Hematopoietic multipotent progenitor cell treated with erythropoietin and hydrocortisone succinate and interleukin-3 and kit ligand, for 4 days (in vitro differentiated cells): Measurements from ENCODE around the gene ITGA3.
A peak's percentile ranks its signal among the peaks of the same experiment; 100 is the strongest.

ENCODE experiments used
- DNase-seq: peaks from one replicate; pipeline ENCODE4 v3.0.0-alpha.2; 2015

The ITGA3 gene

DNA sequence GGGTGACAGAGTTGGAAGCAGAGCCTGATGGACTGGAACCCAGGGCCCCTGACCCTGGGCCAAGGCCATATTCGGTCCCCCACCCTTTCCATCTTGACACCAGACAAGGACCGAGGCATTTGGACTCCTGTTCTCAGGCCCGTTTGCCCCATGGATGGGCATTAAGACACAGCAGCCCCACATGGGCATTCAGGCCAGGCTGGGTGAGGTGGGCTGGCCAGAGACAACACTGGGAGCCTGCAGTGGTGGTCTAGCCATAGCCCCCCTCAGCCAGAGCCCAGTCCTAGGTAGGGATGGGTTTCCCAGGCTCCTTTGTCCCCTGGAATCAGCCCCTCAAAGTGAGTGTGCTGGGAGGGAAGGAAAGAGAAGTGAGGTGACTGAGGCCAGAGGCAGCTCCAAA, 40.8 kb downstream of the ITGA3 start:
- no peak for DNase-seq

DNA sequence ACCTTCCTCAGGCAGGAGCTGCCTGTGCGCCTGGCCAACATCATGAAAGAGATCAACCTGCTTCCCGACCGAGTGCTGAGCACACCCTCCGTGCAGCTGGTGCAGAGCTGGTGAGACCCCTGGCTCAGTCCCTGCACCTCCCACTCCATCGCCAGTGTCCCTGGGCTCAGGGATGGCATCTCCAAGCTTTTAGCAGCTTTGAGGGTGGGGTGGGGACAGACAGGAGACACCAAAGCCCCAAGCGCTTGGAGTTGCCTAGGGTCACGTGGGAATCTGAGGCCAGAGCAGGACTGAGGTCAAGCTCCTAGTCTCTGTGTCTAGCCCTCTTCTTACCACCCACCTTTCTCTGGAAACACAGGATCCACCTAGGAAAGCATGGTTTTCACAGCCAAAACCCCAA, 41.5 kb downstream of the ITGA3 start:
- DNase-seq: no peak

DNA sequence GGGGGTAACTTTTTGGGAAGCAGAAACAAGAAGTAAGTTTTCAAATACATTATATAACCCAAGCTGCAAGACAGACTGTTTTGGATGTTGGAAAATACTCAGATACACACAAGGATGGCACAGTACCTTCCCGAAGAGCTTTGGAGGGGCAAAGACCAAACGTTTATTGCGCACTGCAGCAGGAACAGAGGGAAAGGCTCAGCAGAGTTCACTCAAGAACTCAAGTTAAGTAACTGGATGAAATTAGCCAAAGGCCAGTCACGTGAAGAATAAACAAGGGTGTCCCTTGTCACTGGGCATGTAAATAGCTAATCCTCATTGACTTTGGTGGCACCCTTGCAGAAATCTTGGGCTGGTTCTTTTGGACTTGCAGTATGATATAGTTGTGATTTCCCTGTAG, 42.0 kb downstream of the ITGA3 start:
- no peak for DNase-seq

DNA sequence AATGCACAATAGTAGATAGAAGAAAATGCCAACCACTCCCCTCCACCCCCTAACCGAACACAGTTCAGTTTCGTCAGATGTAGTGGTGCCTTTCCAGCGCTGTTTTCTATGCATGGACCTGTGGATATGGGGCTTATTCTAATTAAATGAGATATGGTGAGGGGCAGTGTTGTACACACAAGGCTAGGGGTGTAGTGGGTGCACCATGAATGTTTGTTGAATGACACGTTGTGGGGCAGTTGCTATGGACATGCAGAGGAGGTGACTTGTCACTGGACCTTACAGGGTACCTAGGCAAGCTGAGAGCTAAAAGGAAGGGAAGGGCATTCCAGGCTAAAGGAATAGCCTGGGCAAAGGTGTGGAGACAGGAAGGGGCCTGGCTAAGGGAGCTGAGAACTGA, 42.7 kb downstream of the ITGA3 start:
- DNase-seq: no peak

DNA sequence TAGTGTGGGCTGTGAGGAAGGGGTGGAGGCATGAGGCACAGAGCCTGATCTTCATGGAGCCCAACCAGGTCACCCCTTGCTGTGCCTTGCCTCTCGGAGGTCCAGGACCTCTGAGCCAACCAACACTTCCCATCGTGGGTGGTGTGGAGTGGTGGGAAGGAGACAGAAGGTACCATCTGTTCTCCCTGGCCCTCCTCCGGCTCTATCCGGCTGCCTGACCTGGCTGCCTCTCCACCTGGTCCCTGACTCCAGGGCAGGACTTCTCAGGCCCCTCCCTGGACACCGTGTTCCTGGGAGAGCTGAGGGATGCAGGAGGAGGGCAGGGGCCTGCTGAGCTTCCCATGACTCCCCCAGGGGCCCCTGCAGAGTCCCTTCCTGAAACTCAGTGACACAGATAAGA, 43.1 kb downstream of the ITGA3 start:
- DNase-seq: no peak

DNA sequence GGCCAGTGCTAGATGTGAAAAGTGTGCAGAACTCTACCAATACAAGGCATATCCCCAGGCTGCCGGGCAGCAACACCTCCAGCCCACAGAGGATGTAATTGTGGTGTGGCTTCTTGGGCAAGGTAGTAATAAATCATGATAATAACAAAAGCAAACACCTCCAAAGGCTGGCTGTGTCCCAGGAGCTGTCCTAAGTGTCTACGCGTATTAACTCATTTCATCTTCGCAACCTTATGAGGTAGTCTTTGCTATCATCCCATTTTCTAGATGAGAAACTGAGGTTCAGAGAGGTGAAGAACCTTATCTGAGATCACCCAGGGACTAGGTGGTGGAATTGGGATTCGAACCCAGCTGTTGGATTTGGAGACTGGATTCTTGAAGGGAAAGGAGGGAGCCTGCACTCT, 44.6 kb downstream of the ITGA3 start:
- DNase-seq: no peak

DNA sequence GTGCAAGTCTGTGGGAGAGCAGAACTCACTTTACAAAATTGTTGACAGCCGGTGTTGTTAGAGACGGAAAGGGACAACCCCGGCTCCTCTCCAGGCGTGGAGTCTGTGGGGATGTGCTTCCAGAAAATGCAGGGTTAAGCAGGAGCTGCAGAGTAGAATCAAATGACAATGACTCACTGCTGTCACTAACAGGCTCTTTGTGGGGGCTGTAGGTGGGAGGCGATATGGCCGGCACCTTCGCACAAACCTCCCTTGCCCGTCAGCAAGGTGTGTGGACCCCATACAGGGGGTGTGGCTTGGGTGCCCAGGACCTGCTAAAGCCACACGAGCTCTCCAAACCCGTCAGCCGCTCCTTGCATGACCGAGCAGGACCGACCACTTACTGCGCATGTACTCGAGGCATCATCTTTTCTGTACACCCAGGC, 45.0 kb downstream of the ITGA3 start:
- DNase-seq: no peak

DNA sequence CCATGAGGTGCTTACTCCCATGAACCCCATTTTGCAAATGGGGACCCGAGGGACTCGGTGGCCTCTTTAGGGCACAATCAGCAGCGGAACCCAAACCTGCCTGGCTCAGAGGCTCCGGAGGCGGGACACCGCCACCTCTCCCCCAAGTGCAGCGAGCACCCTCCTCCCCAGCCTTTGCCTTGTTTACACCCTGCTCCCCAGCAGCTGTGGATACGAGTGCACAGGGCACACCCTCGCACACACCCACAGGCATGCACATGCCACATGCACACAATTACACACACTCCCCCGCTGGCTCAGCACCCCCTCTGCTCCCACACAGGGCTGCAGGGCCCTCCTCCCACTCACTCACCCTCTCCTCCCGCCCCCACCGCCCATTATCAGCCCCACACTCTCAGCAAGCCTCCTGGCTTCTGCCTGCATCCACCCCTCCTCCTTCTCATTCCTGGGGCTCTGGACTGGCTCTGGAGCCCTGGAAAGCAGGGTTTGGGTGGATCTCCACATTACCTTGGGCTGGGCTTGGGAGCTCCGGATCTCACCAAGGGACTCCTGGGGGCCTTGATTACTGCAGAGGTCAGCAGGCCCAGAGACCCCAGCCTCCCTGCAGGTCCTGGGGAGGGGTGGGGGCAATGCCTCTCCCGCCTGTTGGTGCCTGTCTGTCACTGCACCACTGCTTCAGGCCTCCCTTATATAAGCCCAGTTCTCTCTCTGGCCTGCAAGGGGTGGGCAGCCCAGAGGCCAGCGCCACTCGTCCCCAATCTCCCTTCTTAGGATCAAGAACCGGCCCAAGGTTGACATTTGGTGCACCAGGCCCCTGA, 45.6 kb downstream of the ITGA3 start:
- DNase-seq: peak; percentile 26

DNA sequence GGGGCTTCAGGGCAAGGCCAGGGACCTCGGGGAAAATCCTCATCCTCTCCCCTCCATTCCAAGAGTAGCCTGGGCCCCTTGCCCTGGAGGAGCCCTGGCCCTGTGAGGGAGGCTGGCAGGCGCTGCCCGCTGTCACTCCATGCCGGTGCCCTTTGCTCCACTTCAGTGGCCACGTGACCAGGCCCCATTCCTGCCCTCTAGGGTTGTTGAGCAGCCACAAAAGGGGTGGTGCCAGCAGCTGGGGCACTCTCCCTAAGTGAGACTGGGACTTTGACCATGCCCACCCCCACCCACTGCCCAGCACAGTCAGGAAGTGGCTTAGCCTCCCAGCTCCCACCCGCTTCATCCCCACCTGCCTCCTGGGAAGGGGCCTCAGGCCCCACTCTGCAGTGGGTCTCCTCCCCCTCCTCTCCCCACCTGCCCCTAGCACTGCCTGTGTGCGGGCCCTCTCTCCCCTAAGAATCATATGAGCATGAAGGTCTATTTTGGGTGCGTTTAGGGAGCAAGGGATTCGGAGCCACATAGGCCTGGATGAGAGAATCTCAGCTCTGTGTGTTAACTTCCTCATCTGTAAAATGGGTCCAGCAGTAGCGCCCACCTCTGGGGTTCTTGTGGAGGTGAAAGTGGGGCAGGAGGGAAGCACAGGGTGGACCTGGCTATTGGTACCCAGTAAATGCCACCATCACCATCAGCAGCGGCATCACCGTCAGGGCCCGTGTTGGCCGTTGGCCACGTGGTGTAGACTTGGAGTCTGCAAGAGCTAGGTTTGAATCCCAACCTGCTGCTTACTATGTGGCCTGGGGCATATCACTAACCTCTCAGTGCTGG, 46.5 kb downstream of the ITGA3 start:
- DNase-seq: no peak

DNA sequence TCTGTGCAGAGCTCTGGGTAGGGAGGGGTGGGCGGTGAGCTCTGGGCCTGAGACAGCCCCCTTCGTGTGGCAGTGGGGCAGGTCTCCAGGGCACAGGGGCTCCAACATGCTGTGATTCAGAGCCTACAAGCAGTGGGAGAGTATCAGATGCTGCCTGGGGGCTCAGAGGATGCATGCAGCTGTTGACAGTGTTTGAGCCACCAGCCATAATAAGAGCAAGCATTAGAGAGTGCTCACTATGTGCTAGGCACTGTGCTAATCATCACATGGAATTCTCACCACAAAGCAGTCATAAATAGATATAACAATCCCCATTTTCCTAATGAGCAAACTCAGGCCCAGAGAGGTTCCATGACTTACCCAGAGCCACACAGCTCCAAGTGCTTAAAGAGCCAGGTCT, 47.3 kb downstream of the ITGA3 start:
- DNase-seq: no peak

DNA sequence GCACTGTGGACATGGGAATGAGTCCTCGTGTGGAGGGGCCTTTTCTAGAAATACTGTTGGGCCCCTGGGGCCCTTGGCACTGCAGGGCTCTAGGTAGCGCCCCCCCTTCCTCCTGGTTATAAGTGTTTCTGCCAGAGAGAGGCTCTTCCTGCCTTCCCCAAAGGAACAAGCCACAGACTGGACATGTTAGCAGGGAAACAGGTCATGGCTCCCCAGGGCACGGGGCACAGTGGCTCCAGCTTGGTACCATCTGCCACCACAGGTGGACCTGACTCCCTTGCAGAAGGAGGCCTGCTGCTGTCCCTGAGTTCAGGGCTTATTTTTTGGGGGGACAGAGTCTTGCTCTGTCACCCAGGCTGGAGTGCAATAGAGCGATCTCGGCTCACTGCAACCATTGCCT, 48.0 kb downstream of the ITGA3 start:
- DNase-seq: no peak

DNA sequence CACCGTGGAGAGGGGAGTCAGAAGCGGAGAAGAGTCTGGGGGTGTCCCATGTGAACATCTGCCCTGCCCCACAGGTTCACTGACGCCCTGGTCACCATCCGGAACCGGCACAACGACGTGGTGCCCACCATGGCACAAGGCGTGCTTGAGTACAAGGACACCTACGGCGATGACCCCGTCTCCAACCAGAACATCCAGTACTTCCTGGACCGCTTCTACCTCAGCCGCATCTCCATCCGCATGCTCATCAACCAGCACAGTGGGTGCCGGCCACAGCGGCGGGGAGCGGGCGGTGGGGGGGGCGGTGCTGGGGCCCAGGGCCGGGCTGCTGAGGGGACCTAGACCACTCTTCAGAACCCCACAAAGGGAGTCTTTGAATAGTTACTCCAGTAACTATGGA, 49.9 kb downstream of the ITGA3 start:
- no peak for DNase-seq

DNA sequence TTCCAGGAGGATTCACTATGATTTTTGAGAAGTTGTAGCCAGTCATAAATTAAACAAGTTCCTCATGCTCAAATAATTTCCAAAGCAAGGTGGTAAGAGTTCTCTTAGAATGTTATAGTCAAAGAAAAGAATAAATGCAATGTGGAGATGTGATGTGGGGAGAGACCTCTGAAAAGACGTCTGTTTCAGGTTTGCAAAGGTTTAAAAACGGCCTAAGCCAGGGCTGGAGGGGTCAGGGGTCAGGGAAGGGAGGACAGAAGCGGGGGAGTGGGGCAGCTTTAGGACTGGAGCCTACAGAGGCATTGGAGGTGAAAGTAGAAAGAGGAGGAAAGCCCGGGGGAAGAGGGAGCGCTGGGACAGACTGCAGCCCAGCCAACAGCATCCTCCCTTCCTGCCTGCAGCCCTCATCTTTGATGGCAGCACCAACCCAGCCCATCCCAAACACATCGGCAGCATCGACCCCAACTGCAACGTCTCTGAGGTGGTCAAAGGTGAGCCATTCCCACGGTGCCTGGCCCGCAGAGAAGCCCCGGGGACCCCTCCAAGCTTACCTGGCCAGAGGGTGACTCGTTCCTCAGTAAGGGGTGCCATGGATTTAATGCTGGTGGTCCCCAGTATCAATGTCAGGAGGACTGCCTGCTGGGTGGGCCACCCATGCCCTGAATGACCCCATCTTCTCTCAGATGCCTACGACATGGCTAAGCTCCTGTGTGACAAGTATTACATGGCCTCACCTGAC, 50.7 kb downstream of the ITGA3 start:
- DNase-seq: no peak

DNA sequence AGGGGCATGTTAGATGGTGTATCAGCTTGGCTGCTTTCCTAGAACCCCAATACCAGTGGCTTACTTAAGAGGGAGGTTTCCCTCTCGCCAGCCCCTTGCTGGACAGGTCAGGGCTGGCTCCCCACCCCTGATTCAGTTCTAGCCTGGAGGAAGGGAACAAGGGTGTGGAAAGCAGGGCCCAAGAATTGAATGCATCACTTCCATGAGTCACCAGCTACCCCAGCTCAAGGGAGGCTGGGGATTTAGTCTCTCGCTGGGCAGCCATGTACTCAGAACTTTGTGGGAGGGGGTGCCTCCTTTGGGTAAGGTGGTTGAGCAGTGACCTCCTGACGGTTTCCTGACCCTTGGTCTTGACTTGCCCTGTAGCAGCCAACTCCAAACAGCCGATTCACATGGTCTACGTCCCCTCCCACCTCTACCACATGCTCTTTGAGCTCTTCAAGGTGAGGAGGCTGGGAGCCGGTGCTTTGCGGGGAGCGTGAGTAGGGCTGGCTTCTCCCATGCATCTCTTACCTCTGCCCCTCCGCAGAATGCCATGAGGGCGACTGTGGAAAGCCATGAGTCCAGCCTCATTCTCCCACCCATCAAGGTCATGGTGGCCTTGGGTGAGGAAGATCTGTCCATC, 52.0 kb downstream of the ITGA3 start:
- no peak for DNase-seq

DNA sequence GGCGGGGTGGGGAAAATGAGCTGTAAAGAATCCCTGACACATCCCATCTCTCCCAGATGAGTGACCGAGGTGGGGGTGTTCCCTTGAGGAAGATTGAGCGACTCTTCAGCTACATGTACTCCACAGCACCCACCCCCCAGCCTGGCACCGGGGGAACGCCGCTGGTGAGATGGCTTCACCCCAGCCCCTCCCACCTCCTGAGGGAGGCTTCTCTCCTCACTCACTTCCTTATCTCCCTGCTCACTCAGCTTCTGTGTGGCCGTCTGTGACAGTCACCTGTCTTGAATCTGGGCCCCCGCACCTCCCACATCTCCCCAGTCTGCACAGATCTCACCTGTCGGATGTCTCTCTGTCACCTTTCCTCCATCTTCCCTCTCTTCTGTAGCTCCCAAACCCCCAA, 52.6 kb downstream of the ITGA3 start:
- DNase-seq: no peak

DNA sequence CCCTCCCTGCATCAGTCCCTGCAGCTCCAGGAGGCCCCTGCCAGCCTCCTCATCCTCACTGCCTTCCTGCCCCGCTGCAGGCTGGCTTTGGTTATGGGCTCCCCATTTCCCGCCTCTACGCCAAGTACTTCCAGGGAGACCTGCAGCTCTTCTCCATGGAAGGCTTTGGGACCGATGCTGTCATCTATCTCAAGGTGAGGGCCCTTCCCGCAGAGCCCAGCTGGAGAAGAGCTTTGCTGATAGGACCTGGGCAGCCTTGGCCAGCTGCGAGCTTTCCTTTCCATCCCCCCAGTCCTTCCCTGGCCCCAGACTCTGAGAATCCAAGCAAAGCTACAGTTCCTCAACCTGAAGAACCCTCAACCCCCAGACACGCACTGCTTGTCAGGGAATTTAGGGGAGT, 53.3 kb downstream of the ITGA3 start:
- no peak for DNase-seq

DNA sequence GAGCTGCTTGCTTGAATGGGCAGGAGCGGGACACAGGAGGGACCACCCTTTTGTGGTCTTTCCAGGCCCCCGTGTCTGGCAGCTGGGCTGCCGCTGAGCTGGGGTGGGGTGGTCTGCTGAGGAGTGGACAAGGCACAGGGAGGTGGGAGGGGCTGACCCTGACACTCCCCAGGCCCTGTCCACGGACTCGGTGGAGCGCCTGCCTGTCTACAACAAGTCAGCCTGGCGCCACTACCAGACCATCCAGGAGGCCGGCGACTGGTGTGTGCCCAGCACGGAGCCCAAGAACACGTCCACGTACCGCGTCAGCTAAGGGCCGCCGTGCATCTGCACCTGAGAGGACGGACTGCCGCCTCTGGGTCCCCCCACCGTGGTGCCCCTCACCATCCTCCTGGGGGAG, 53.9 kb downstream of the ITGA3 start:
- DNase-seq: no peak

DNA sequence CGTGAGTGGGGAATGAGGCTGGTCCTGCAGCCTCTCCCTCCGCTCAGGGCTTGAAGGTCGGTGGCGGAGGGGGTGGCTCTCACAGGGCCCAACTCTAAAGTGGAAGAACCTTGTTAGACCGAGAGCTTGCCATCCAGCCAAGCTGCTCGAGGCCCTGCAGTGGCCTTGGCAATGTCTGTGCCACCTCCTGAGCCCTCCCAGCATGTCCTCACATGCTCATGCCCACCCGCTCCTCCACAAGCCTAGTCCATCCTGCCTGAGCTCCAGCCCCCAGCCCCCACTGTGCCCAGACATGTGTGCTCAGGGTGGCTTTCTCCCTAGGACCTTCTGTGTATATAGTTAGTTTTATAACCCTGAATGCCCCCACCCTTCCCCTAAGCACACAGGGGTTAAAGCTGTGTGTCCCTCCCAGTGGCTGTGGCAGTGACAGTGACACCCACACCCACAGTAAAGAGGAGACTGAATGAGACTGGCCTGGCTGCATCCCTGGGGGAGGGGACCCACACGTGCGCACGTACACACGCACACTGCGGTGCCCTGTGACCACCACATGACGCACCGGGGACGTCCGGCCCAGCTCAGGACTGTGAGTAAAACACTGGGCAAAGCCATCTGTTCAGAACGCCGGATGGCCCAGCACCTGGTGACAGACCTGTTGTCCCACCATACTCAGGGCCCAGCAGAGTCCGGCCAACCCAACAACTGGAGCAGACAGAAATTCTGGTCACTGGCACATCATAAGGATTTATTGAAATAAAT, 54.9 kb downstream of the ITGA3 start:
- DNase-seq: no peak

DNA sequence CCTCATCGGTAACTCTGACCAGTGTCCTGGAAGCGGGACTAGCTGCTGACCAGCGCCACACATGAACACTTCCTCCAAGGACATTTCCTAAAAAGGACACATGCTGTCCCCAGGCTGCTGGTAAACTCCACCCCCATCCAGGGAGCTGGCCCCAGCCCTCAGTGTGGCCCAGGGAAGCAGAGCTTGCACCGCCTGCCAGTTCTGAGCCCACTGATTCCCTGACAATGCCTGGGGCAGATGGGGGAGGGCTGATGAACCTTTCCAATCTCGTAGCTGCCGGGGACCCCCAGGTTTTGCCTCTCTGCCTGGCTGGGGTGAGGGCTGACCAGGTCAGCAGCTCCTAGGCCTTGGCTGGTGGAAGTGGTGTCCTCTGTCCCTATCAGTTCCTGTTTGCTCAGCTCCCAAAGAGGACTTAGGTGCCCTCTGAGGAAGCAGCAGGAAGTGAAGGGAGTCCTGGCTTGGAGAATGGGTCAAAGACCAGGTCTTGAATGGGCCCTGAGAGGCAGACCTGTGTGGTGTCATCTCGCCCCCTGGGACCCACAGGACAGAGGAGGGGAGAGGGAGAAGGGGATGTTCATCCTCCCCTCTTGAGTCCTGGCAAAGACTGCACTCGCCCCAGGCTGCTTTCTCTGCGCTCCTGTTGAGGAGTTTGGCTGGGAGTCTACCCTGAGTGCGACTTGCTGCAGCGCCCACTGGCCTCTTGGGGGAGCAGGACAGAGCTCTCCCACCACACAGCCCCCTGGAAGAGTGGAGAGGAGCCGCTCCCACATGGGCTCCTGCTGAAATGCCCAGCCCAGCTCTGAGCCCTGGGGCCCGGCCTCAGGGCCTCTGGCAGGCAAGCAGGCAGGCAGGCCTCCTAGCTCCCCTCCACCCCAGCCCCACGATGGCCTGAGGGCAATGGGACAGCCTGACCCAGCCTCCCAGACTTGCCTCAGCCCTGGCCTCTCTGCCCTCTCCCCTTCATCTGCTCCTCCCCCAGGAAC, 56.1 kb downstream of the ITGA3 start:
- DNase-seq: no peak

DNA sequence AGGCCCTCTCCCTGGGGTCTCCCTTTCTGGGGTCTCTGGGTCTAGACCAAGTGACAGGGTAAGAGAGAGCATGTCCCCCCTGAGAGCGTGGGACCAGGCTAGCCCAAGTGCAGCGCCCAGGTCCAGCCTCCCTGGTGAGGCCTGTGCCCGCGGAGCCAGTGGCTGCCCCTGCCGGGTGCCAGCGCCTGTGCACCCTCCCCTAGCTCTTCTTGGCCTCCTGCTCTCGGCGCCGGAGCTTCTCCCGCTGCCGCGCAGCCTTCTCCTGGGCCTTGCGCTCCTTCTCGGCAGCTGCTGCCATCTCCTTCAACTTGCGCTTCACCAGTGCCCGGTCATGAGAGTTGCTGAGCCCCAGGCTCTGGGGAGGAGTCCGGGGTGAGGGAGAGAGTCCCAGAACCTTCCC, 56.8 kb downstream of the ITGA3 start:
- DNase-seq: no peak
